ENCODE data around the gene MYL11. TPM values are rescaled to one million over a fixed set of nuclear protein-coding genes. Genes with fewer than 3 reads are reported as not detected.

The MYL11 gene
- polyA plus RNA-seq, 1 donor from 2014 or later = 1.7 TPM

DNA sequence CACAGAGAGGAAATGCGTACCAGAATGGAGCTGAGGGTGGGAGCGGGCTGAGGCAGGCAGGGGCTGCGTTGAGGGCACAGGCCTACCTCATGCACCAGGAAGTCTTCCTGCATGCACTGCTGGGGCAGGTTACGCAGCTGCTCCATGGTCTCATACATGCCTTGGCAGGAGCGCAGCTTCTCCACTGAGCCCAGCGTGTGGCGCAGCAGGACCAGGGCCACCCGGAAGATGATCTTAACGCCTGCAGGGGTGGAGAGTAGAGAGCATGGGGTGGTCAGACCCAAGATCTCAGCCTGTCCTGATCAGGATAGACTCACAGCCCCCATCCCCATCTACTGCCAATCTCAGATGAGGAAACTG is 16.0 kb upstream of the MYL11 start:
- Mint-ChIP-seq H3K27ac (peak overlapping the region in 1 of 3 donors; percentile 63), H3K4me1 (peaks cover 11 to 13% (median 12%) of the 10 kb centered on the region in 3 donors), H3K36me3 (no peaks in the 10 kb centered on the region), H3K27me3 (no peaks in the 10 kb centered on the region), H3K9me3 (no peaks in the 10 kb centered on the region), H3K4me3 (no peak overlapping the region)

GRCh38 chr16:30358990-30359870 is 15.4 kb upstream of the MYL11 start:
- Mint-ChIP-seq H3K4me1 (peaks cover 9 to 12% (median 11%) of the 10 kb centered on the region in 3 donors), H3K27me3 (no peaks in the 10 kb centered on the region), H3K27ac (peak overlapping the region in 1 of 3 donors; percentile 63), H3K36me3 (no peaks in the 10 kb centered on the region), H3K4me3 (no peak overlapping the region), H3K9me3 (no peaks in the 10 kb centered on the region)

DNA sequence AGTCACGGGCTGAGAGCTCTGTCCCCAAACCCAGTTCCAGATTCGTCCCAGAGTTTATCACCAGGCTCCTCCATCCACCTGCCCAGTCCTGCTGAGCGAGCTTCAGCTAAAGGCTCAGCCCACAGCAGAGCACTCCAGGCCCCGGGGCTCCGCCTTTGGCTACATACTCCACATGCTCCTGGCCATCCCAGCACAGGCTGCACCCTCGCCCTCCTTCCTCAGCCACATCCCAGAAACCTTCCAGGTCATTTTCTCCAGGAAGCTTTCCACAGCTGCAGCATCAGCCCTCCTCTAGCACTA is 14.8 kb upstream of the MYL11 start:
- Mint-ChIP-seq H3K4me3 (peak overlapping the region in 1 of 4 donors; percentile 36), H3K27ac (no peak overlapping the region), H3K27me3 (no peaks in the 10 kb centered on the region), H3K9me3 (no peaks in the 10 kb centered on the region), H3K36me3 (no peaks in the 10 kb centered on the region), H3K4me1 (peaks cover 5 to 12% (median 9%) of the 10 kb centered on the region in 3 donors)

GRCh38 chr16:30361180-30361579 is 13.4 kb upstream of the MYL11 start:
- peak overlapping the region in 1 of 4 donors; percentile 43 for H3K4me3 Mint-ChIP-seq
- no peak overlapping the region for H3K27ac Mint-ChIP-seq
- no peaks in the 10 kb centered on the region for H3K9me3 Mint-ChIP-seq
- no peaks in the 10 kb centered on the region for H3K27me3 Mint-ChIP-seq
- peaks cover 2 to 7% (median 3%) of the 10 kb centered on the region in 3 donors for H3K4me1 Mint-ChIP-seq
- no peaks in the 10 kb centered on the region for H3K36me3 Mint-ChIP-seq

DNA sequence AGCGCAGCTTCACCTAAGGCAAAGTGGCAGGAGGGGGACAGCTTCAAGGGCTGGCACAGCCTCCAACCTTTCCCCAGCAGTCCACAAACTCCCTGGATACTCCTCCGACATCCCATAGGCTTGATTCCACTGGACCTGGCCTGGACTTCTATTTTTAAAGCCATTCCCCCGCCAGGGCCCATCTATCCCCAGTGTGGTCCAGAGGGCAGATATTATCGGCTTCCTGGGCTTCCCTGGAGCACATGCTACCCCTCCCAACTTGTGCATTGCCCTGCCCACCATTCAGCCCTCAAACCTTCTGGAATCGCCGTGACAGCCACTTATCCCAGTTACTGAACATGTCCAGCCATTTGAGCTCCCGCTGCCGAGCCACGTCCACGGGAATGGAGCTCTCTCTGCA is 9.4 kb upstream of the MYL11 start:
- no peaks in the 10 kb centered on the region for H3K27me3 Mint-ChIP-seq
- H3K9me3 Mint-ChIP-seq = no peaks in the 10 kb centered on the region
- H3K4me3 Mint-ChIP-seq = peak overlapping the region in 1 of 4 donors; percentile 5
- H3K4me1 Mint-ChIP-seq = peaks cover 8 to 30% (median 28%) of the 10 kb centered on the region in 3 donors
- H3K27ac Mint-ChIP-seq = peak overlapping the region in 1 of 3 donors; percentile 73
- H3K36me3 Mint-ChIP-seq = peaks cover 1% of the 10 kb centered on the region

DNA sequence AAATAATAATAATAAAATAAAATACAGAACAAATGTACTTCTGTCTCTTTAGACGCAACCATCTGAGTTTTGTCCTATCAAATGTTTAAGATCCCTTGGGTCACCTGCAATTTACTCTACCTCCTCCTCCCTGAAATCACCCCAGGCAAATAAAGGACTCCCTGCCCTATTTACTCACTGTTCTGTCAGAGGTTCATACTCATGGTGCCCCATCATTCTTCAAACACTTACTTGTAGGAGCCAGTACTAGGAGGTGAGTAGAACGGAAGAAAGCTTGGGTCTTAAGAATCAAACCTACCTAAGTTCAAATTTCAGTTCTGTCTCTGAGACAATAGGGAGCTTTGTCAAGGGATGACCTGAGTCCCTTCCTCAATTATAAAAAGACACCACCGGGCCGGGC is 8.1 kb upstream of the MYL11 start:
- H3K4me1 Mint-ChIP-seq = peaks cover 12 to 37% (median 34%) of the 10 kb centered on the region in 3 donors
- peak overlapping the region in 2 of 4 donors; percentile 84 to 86 for H3K4me3 Mint-ChIP-seq
- H3K27ac Mint-ChIP-seq = peak overlapping the region in 1 of 3 donors; percentile 54
- no peaks in the 10 kb centered on the region for H3K9me3 Mint-ChIP-seq
- peaks cover 1% of the 10 kb centered on the region for H3K36me3 Mint-ChIP-seq
- no peaks in the 10 kb centered on the region for H3K27me3 Mint-ChIP-seq

DNA sequence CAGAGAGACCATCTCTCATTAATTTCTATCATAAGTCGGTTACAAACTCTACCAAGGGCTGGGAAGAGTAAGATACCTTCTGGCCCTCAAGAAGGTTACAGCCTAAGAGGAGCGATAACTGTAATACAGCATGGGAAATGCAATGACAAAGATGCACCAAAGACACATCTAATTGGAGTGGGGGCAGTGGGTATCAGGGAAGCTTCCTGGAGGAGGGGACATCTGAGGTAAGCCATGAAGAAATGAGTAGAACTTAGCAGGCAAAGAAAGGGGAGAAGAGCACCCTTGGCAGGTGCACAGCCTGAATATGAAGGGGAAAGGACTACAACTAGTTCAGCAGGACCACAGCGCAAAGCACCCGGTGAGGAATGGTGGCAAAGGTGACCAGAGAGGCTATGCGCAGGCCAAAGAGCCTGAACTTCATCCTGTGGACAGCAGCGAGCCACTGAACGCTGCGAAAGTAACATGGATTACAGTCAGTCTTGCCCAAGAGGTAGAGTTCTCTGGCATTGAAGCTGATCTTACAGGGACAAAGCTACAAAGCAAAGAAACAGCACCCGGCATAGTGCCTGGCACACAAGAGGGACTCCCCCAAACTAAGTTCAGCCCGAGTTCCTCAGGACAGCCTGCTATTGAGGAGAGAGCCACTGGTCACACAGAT is 7.1 kb upstream of the MYL11 start:
- Mint-ChIP-seq H3K9me3 (no peaks in the 10 kb centered on the region), H3K27ac (peak overlapping the region; percentile 66 to 87 (median 86)), H3K4me3 (peak overlapping the region; percentile 83 to 95 (median 85)), H3K36me3 (peaks cover 1% of the 10 kb centered on the region), H3K4me1 (peaks cover 12 to 41% (median 40%) of the 10 kb centered on the region in 3 donors), H3K27me3 (no peaks in the 10 kb centered on the region)

GRCh38 chr16:30368122-30368791 is 6.3 kb upstream of the MYL11 start:
- peaks cover 1% of the 10 kb centered on the region for H3K36me3 Mint-ChIP-seq
- peak overlapping the region; percentile 83 to 95 (median 85) for H3K4me3 Mint-ChIP-seq
- H3K4me1 Mint-ChIP-seq = peaks cover 12 to 42% (median 41%) of the 10 kb centered on the region in 3 donors
- H3K27me3 Mint-ChIP-seq = no peaks in the 10 kb centered on the region
- no peaks in the 10 kb centered on the region for H3K9me3 Mint-ChIP-seq
- H3K27ac Mint-ChIP-seq = peak overlapping the region; percentile 8 to 87 (median 66)

- Mint-ChIP-seq H3K9me3 (no peaks in the 10 kb centered on the region), H3K36me3 (peaks cover 1% of the 10 kb centered on the region), H3K27ac (peak overlapping the region in 2 of 3 donors; percentile 66 to 78), H3K27me3 (no peaks in the 10 kb centered on the region), H3K4me3 (peak overlapping the region; percentile 83 to 95 (median 85)), H3K4me1 (peaks cover 12 to 42% (median 41%) of the 10 kb centered on the region in 3 donors)
Observed at GRCh38 chr16:30368792-30369090, 5.9 kb upstream of the MYL11 start.

DNA sequence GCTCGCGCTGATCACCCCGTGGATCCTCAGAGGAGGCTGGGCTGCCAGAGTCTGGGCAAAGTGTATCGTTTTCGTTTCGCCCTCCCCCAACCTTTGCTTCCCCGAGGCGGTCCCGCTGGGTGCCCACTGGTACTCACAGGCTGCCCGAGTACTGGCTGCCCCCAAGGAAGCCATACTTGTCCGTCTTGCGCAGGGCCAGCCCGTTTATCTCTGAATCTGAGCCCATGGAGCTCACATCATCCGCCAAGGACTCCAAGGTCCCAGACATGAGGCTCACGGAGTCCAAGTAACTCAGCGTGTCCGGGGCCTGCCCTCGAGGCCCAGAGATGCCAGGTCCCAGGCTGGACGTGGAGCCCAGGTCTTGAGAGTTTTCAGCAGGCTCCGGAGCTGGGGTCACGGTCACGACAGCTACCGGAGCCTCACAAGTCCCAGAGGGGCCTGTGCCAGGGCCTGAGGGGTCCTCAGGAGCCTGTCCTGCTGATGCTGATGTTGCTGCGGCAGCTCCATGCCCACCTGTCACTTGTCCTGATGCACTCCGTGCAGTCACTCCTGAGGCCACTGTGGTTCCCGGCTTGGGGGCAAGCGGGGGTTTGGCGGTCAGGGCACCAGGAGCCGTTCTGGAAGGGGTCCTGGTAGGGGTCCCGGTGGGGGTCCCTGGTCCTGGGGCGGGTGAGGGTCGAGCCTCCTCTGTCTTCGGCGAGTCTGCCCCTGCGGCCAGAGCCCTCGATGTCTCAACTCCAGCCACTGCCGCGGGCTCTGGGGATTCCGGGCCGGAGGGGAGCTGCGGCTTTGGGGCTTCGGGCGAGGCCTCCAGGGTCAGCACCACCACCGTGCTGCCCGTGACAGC is 5.3 kb upstream of the MYL11 start:
- peak overlapping the region; percentile 83 to 95 (median 85) for H3K4me3 Mint-ChIP-seq
- peaks cover 12 to 42% (median 41%) of the 10 kb centered on the region in 3 donors for H3K4me1 Mint-ChIP-seq
- H3K27ac Mint-ChIP-seq = peak overlapping the region; percentile 57 to 78 (median 66)
- no peaks in the 10 kb centered on the region for H3K27me3 Mint-ChIP-seq
- no peaks in the 10 kb centered on the region for H3K9me3 Mint-ChIP-seq
- H3K36me3 Mint-ChIP-seq = peaks cover 1% of the 10 kb centered on the region

- H3K36me3 Mint-ChIP-seq = peaks cover 1% of the 10 kb centered on the region
- H3K27me3 Mint-ChIP-seq = no peaks in the 10 kb centered on the region
- H3K4me1 Mint-ChIP-seq = peaks cover 12 to 42% (median 41%) of the 10 kb centered on the region in 3 donors
- H3K4me3 Mint-ChIP-seq = peak overlapping the region; percentile 71 to 91 (median 86)
- H3K9me3 Mint-ChIP-seq = no peaks in the 10 kb centered on the region
- H3K27ac Mint-ChIP-seq = peak overlapping the region; percentile 9 to 96 (median 78)
Observed at GRCh38 chr16:30369938-30370455, 4.6 kb upstream of the MYL11 start.

DNA sequence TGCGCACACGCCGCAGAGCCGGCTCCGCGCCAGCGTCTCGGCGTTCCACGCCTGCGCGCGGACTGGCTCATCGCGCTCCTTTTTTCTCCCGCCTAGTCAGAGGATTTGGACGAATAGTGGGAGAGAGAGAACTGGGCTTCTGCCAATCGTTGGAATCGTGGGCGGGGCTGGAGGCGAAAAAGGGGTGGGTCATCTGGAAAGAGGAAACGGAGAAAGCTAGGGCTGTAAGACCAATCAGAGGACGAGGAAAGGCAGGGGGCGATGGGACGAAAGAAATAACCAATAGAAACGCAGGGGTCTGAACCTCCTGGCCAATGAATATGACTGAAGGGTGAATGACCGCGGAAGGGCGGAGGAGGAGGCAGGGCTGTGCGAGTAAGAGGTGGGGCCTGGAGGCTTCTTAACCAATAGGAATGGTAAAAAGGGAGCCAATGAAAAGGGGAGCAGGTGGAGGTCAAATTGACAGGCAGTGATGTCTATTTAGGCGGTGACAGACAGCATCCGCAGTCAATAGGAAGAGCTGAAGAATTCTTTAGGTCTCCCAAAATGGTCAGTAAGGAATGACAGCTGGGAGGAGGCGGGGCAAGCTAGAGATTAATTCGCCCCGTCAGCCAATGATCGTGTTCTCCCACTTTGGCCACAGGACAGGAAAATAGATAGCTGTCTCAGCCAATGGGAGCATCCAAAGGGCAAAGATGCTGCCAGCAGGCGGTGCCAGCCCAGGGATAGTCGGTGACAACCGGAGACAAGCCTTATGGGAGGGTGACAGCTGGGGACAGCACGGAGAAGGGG is 4.0 kb upstream of the MYL11 start, which contains the start of gene TBC1D10B:
TSS of gene TBC1D10B (minus strand) at position 39 of the 792 bp plus-strand sequence. CDS start 311 bp downstream, outside the sequence.
- no peaks in the 10 kb centered on the region for H3K27me3 Mint-ChIP-seq
- peaks cover 12 to 41% (median 38%) of the 10 kb centered on the region in 3 donors for H3K4me1 Mint-ChIP-seq
- peaks cover 1% of the 10 kb centered on the region for H3K36me3 Mint-ChIP-seq
- H3K27ac Mint-ChIP-seq = peak within 1 kb of the TSS; percentile 57 to 96 (median 78)
- peak within 1 kb of the TSS; percentile 83 to 95 (median 88) for H3K4me3 Mint-ChIP-seq
- no peaks in the 10 kb centered on the region for H3K9me3 Mint-ChIP-seq

DNA sequence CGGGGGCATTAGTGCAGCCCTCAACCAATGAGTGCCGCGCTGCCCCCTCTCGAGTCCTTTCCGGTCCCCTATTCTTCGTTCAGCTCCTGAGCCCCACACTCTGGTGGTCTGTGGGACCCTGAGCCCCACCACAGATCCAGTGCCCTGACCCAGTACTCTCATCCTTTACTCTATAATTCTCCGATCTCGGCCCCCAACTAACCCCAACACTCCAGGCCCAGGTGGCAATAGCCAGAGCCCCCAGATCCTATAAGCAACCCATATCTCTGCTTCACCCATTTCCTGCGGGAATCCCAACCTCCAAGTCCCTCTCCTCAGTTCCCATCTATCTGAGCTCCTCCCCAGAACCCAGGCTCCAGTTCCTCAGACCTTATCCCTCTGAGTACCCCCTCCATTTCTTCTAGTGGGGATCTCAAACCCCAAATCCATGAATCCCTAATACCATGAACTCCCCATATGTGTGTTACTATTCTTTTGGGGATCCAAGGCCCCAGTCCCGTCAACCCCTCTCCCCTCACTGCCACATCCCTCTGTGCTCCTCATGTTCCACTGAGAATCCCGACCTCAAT is 3.3 kb upstream of the MYL11 start:
- Mint-ChIP-seq H3K27me3 (no peaks in the 10 kb centered on the region), H3K4me3 (peak overlapping the region; percentile 71 to 91 (median 86)), H3K4me1 (peaks cover 12 to 39% (median 36%) of the 10 kb centered on the region in 3 donors), H3K36me3 (peaks cover 1% of the 10 kb centered on the region), H3K27ac (peak overlapping the region; percentile 40 to 96 (median 78)), H3K9me3 (no peaks in the 10 kb centered on the region)
